ENCODE results near the gene TSPAN16. TPM values are rescaled to one million over a fixed set of nuclear protein-coding genes. Genes with fewer than 3 reads are reported as not detected.

TSPAN16 gene
- total RNA-seq, 1 experiment from 2014 or later = not detected

DNA sequence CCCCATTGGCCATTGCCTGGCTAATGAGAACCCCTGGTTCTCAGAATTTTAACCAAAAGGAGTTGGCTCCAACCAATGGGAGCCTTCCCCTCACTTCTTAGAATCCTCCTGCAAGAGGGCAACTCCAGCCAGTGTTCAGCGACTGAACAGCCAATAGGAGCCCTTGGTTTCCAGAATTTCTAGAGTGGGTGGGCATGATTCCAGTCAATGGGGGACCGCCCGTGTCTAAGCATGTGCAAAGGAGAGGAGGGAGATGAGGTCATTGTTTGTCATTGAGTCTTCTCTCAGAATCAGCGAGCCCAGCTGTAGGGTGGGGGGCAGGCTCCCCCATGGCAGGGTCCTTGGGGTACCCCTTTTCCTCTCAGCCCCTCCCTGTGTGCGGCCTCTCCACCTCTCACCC lies 69.0 kb downstream of the TSPAN16 start:
- no peaks in the 10 kb centered on the region for H3K9me3 Mint-ChIP-seq (ENCODE audit: low read depth, unreplicated experiment)
- no peak for DNase-seq
- intact Hi-C loops (cut with micrococcal nuclease; ENCODE audit: unreplicated experiment) = no loop called here
- no peak overlapping the region for H3K27ac Mint-ChIP-seq (ENCODE audit: unreplicated experiment)
- peaks cover 11% of the 10 kb centered on the region for H3K36me3 Mint-ChIP-seq (ENCODE audit: insufficient read depth, unreplicated experiment)
- BruUV-seq (replicated peaks) = no TSS peak
- TF ChIP-seq, protein P1, sequence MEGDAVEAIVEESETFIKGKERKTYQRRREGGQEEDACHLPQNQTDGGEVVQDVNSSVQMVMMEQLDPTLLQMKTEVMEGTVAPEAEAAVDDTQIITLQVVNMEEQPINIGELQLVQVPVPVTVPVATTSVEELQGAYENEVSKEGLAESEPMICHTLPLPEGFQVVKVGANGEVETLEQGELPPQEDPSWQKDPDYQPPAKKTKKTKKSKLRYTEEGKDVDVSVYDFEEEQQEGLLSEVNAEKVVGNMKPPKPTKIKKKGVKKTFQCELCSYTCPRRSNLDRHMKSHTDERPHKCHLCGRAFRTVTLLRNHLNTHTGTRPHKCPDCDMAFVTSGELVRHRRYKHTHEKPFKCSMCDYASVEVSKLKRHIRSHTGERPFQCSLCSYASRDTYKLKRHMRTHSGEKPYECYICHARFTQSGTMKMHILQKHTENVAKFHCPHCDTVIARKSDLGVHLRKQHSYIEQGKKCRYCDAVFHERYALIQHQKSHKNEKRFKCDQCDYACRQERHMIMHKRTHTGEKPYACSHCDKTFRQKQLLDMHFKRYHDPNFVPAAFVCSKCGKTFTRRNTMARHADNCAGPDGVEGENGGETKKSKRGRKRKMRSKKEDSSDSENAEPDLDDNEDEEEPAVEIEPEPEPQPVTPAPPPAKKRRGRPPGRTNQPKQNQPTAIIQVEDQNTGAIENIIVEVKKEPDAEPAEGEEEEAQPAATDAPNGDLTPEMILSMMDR (IDR thresholded peaks at IDR 0.05; ENCODE audit: unreplicated experiment) = no peak
- H3K27me3 Mint-ChIP-seq (ENCODE audit: unreplicated experiment) = peaks cover under 1% of the 10 kb centered on the region
- no peaks in the 10 kb centered on the region for H3K4me1 Mint-ChIP-seq (ENCODE audit: low read depth, unreplicated experiment)
- CTCF ChIA-PET = no interaction called here
- H3K4me3 Mint-ChIP-seq (ENCODE audit: low read depth, unreplicated experiment) = no peak overlapping the region

Other genes with a start within 250 kb of the TSPAN16 start
- 289 and 294 TPM in 2 replicates for gene LDLR, start 206.7 kb upstream of the TSPAN16 start, total RNA-seq (2022)
- 31.8 and 36.4 TPM in 2 replicates for gene SPC24, start 140.4 kb upstream of the TSPAN16 start, total RNA-seq (2022)
- gene KANK2, start 98.6 kb upstream of the TSPAN16 start, total RNA-seq (2022) = 27.8 and 31.2 TPM in 2 replicates
- gene ANGPTL8, start 56.5 kb upstream of the TSPAN16 start, total RNA-seq (2022) = not detected in 2 replicates
- 54.8 and 63.6 TPM in 2 replicates for gene DOCK6, start 33.6 kb upstream of the TSPAN16 start, total RNA-seq (2022)
- 7.1 and 10.0 TPM in 2 replicates for gene RAB3D, start 43.5 kb downstream of the TSPAN16 start, total RNA-seq (2022)
- gene TMEM205, start 50.1 kb downstream of the TSPAN16 start, total RNA-seq (2022) = 82.0 and 94.4 TPM in 2 replicates
- 11.8 and 13.2 TPM in 2 replicates for gene CCDC159, start 50.4 kb downstream of the TSPAN16 start, total RNA-seq (2022)
- gene PLPPR2, start 59.3 kb downstream of the TSPAN16 start, total RNA-seq (2022) = 7.8 and 8.2 TPM in 2 replicates
- gene SWSAP1, start 78.5 kb downstream of the TSPAN16 start, total RNA-seq (2022) = 1.7 and 2.0 TPM in 2 replicates
- 5.9 and 6.1 TPM in 2 replicates for gene EPOR, start 88.2 kb downstream of the TSPAN16 start, total RNA-seq (2022)
- 83.1 and 84.1 TPM in 2 replicates for gene RGL3, start 123.2 kb downstream of the TSPAN16 start, total RNA-seq (2022)
- not detected in 2 replicates for gene ODAD3, start 139.0 kb downstream of the TSPAN16 start, total RNA-seq (2022)
- 298 and 318 TPM in 2 replicates for gene PRKCSH, start 139.5 kb downstream of the TSPAN16 start, total RNA-seq (2022)
- not detected in 2 replicates for gene ELAVL3, start 184.9 kb downstream of the TSPAN16 start, total RNA-seq (2022)
- gene ZNF653, start 209.7 kb downstream of the TSPAN16 start, total RNA-seq (2022) = 8.8 and 9.5 TPM in 2 replicates
- 19.3 and 22.1 TPM in 2 replicates for gene ECSIT, start 233.0 kb downstream of the TSPAN16 start, total RNA-seq (2022)
- not detected in 2 replicates for gene CNN1, start 242.7 kb downstream of the TSPAN16 start, total RNA-seq (2022)

All from Calu3 (cell line).